Parietal lobe (tissue), 2 donors: ENCODE results near the gene FAM120C. TPM values are rescaled to one million over a fixed set of nuclear protein-coding genes. Genes with fewer than 3 reads are reported as not detected.

Source experiments
- small RNA-seq: library from RNA; depleted of rRNA; stranded (forward); fragments of <200 nt; gene quantifications from one replicate; pipeline ENCODE3, GENCODE V24; 2014; ENCODE audit warnings: low replicate concordance
- total RNA-seq: library from RNA; depleted of rRNA; stranded (reverse); fragments of >200 nt; gene quantifications from one replicate; pipeline ENCODE4 v1.2.3, GENCODE V29; 2014

The FAM120C gene, protein sequence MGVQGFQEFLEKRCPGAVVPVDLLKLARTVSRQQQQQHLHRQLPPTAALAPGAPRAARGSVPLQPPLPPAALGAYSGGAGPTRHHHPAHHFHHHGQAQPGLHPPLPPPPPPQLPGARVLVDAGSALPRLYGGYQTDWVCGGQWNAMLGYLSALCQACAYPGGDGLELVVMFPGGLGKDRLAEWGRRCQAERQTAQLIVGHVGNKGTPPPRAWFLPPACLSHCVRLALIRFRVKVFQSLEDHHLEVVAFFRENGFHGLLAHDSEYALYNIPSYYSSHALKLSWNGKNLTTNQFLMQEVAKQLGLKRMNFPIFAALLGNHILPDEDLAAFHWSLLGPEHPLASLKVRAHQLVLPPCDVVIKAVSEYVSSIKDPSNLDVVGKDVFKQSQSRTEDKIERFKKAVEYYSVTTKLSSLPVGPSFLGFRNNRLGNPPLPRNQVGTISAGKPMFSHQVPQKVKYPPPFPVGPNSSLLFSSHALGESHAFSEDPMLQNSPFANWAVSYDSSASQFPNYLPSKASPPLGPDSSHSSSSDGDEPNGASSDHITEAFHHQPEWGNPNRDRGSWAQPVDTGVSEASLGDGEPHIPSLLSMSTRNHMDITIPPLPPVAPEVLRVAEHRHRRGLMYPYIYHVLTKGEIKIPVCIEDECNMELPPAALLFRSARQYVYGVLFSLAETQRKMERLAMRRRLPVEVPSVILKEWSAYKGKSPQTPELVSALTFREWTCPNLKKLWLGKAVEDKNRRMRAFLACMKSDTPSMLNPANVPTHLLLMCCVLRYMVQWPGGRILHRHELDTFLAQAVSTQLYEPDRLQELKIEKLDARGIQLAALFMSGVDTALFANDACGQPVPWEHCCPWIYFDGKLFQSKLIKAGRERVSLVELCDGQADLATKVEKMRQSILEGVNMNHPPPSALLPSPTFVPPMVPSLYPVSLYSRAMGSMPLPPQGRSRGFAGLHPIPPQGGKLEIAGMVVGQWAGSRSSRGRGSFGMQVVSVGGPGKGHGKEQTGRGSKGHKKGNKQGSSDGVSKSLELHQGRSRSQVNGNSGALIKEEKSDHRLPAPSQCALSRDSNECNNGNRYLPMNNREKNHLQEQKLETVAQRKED
- 15.7 TPM for total RNA-seq

DNA sequence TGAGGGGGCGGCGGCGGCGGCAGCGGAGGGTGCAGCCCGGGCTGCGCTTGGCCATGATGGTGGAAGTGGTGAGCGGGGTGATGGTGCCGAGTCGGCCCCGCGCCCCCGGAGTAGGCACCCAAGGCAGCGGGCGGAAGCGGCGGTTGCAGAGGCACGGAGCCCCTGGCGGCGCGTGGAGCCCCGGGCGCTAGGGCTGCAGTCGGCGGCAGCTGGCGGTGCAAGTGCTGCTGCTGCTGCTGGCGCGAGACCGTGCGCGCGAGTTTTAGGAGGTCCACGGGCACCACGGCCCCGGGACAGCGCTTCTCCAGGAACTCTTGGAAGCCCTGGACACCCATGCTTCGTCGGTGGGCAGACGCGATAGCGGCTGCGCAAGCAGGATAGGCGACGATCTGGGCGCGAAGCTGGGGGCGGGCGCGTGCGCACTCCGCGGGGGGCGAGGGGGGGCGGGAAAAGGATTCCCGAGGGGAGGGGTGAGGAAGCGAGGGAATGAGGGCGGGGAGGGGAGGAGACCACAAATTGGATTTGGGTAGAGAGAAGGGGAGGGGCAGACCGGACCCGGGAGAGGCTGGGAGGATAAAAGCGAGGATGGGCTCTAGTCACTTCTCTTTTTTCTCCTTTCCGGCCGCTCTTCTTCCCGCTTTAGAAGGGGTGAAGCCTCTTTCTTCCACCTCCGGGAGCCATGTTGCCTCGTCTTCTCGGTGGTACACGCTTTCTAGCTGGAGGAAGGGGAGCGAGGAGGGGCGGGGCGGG is at the start of gene FAM120C:
Gene FAM120C (minus strand): TSS at position 391 of the 750 bp plus-strand sequence. CDS start 56 bp downstream, at position 335.

DNA sequence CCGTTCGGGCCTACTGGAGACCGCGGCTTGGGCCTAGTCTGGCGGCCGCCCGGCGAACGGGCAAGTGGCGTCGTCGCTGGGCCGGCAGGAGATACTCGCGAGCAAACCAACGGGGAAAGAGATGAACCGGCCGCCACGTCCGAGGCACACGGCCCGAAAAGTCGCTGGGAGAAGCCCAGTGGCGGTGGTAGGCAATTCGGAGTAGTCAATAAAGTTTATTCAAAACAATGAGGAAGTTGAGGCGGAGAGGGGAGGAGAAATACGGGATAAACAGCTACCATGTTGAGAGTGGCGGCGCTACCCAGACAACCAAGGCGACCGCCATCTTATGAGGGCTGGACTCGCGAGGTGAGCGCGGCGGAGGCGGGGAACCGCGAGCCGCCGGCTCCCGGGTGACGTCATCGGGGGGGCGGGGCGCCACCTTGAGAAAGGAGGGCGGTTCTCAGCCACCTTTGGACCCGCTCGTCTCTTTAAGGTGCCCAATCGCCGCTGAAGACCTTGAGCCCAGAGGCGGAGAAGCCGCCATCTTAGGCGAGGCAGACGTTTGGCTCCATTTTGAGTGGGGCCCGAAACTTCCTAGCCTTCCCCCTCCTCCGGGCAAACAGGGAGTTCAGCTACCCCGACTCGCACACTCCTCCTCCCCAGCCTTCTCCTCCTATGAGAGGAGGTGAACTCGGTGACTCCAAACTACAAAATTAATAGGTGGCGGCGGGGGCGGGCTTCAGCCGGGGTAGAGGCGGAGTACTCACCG is 138.8 kb downstream of the FAM120C start, which contains the start of gene PHF8:
Gene PHF8 (minus strand): TSS at position 348 of the 751 bp plus-strand sequence. CDS start 1,745 bp downstream, outside the sequence.

Small RNA genes within 50 kb of the gene (small RNA-seq; reads per million reads assigned to genes)
- gene AL589872.1, result not detected

Other genes starting within 250 kb of the FAM120C start
- 23.8 TPM for gene PHF8, start 138.8 kb downstream of the FAM120C start, total RNA-seq
- 61.3 TPM for gene WNK3, start 174.8 kb upstream of the FAM120C start, total RNA-seq